ENCODE data around the gene SFXN4.

SFXN4 gene

GRCh38 chr10:119165171-119166117, at the start of gene SFXN4:
Gene SFXN4, minus strand, starts transcription at chr10:119165714. Its CDS starts 67 bp downstream, at chr10:119165647.
- DNase-seq (ENCODE audit: low read depth) = peak; percentile 72

- DNase-seq (ENCODE audit: low read depth) = peak; percentile 56
These were observed 46.3 kb upstream of the SFXN4 start for GRCh38 chr10:119211625-119212441.

- peak; percentile 94 for DNase-seq (ENCODE audit: low read depth)
These were observed 45.7 kb upstream of the SFXN4 start for GRCh38 chr10:119211176-119211575.

- DNase-seq (ENCODE audit: low read depth) = no peak
These were observed 45.1 kb upstream of the SFXN4 start for GRCh38 chr10:119210633-119211032.

GRCh38 chr10:119209736-119210355, 44.3 kb upstream of the SFXN4 start:
- peak; percentile 53 for DNase-seq (ENCODE audit: low read depth)

GRCh38 chr10:119209035-119209735, 43.7 kb upstream of the SFXN4 start:
- peak; percentile 68 for DNase-seq (ENCODE audit: low read depth)

GRCh38 chr10:119208553-119208940, 43.0 kb upstream of the SFXN4 start:
- DNase-seq (ENCODE audit: low read depth) = peak; percentile 67

- DNase-seq (ENCODE audit: low read depth) = peak; percentile 68
These were observed 42.4 kb upstream of the SFXN4 start for GRCh38 chr10:119207713-119208552.

- peak; percentile 98 for DNase-seq (ENCODE audit: low read depth)
These were observed 41.8 kb upstream of the SFXN4 start, which contains the start of gene GRK5 for GRCh38 chr10:119207366-119207666. Gene GRK5, plus strand, starts transcription at chr10:119207571. Its CDS starts 347 bp downstream, at chr10:119207918.

GRCh38 chr10:119206603-119207365, 41.3 kb upstream of the SFXN4 start:
- DNase-seq (ENCODE audit: low read depth) = peak; percentile 81

GRCh38 chr10:119205894-119206602, 40.5 kb upstream of the SFXN4 start:
- peak; percentile 67 for DNase-seq (ENCODE audit: low read depth)

GRCh38 chr10:119203006-119203405, 37.5 kb upstream of the SFXN4 start:
- DNase-seq (ENCODE audit: low read depth) = peak; percentile 76

- no peak for DNase-seq (ENCODE audit: low read depth)
These were observed 35.7 kb upstream of the SFXN4 start for GRCh38 chr10:119201233-119201632.

GRCh38 chr10:119199231-119199992, 33.9 kb upstream of the SFXN4 start:
- peak; percentile 83 for DNase-seq (ENCODE audit: low read depth)

- no peak for DNase-seq (ENCODE audit: low read depth)
These were observed 32.9 kb upstream of the SFXN4 start for GRCh38 chr10:119198438-119198837.

- DNase-seq (ENCODE audit: low read depth) = peak; percentile 91
These were observed 32.4 kb upstream of the SFXN4 start for GRCh38 chr10:119197921-119198320.

GRCh38 chr10:119191881-119192280, 26.4 kb upstream of the SFXN4 start:
- DNase-seq (ENCODE audit: low read depth) = no peak

GRCh38 chr10:119190954-119191785, 25.7 kb upstream of the SFXN4 start:
- DNase-seq (ENCODE audit: low read depth) = no peak
